ENCODE measurements around the gene HIVEP2. TPM values are rescaled to one million over a fixed set of nuclear protein-coding genes. Genes with fewer than 3 reads are reported as not detected.

HIVEP2 gene
- total RNA-seq, 2 experiments from 2014 or later, result 48.4 to 48.6 TPM

- peaks cover 73% of the 10 kb centered on the region for H3K4me1 ChIP-seq (ENCODE audit: insufficient read depth, low read length)
- TF ChIP-seq CTCF (IDR thresholded peaks at IDR 0.05), result no peak
- Mint-ChIP-seq H3K9me3 (no peaks in the 10 kb centered on the region), H3K27ac (peak overlapping the region; percentile 94), H3K4me3 (peak overlapping the region; percentile 82), H3K4me1 (ENCODE audit: low read depth) (peaks cover 93% of the 10 kb centered on the region), H3K27me3 (no peaks in the 10 kb centered on the region), H3K36me3 (ENCODE audit: low read depth) (no peaks in the 10 kb centered on the region)
- H3K27ac ChIP-seq (ENCODE audit: low read depth in 1 of 2, low read length in 2 of 2), result peak overlapping the region; percentile 88 to 99
- no peak for ATAC-seq (ENCODE audit: poor library complexity)
- DNase-seq, result no peak
- H3K9me3 ChIP-seq (ENCODE audit: control insufficient read depth in 1 of 2, insufficient read depth in 1 of 2, low read length in 2 of 2), result no peaks in the 10 kb centered on the region
- H3K4me3 ChIP-seq (ENCODE audit: low read length), result no peak overlapping the region
- intact Hi-C loops (cut with DNase I, micrococcal nuclease), result loop anchor here (1.0 to 5.0 kb wide), 4 partner anchors 10 to 72 kb away; no protein-coding TSS in a partner anchor
- H3K36me3 ChIP-seq (ENCODE audit: insufficient read depth, low read length), result no peaks in the 10 kb centered on the region
- ChIA-PET POLR2A (interaction anchor here (0.8 to 10.7 kb wide), 16 partner anchors 14 to 107 kb away, joined by 3 to 323 read pairs (median 8); partner anchors contain the start of gene HIVEP2), CTCF (interaction anchor here (0.9 to 2.6 kb wide), 5 partner anchors 8 to 89 kb away, joined by 3 to 7 read pairs (median 4); no protein-coding TSS in a partner anchor)
- no peaks in the 10 kb centered on the region for H3K27me3 ChIP-seq (ENCODE audit: control insufficient read depth in 1 of 2, insufficient read depth in 2 of 2, low read length in 2 of 2)
Observed at GRCh38 chr6:142854589-142855488, 90.1 kb downstream of the HIVEP2 start.

- Histone ChIP-seq H3K27ac (ENCODE audit: low read depth in 1 of 2, low read length in 2 of 2) (peak overlapping the region; percentile 88 to 99), H3K36me3 (ENCODE audit: insufficient read depth, low read length) (no peaks in the 10 kb centered on the region), H3K27me3 (ENCODE audit: control insufficient read depth in 1 of 2, insufficient read depth in 2 of 2, low read length in 2 of 2) (no peaks in the 10 kb centered on the region), H3K4me1 (ENCODE audit: insufficient read depth, low read length) (peaks cover 71% of the 10 kb centered on the region), H3K4me3 (ENCODE audit: low read length) (no peak overlapping the region), H3K9me3 (ENCODE audit: control insufficient read depth in 1 of 2, insufficient read depth in 1 of 2, low read length in 2 of 2) (no peaks in the 10 kb centered on the region)
- peak overlapping the region; percentile 82 for H3K4me3 Mint-ChIP-seq
- CTCF ChIA-PET, result interaction anchor here (0.6 to 1.9 kb wide), 5 partner anchors 8 to 226 kb away, joined by 3 to 4 read pairs (median 3); no protein-coding TSS in a partner anchor
- peaks cover 95% of the 10 kb centered on the region for H3K4me1 Mint-ChIP-seq (ENCODE audit: low read depth)
- ATAC-seq (ENCODE audit: poor library complexity) (no peak), DNase-seq (peak in 2 of 14 experiments; percentile 50 to 58)
- intact Hi-C loops (cut with DNase I, micrococcal nuclease), result loop anchor here in 1 of 2 experiments (1.0 kb wide), 1 partner anchor 8 kb away; no protein-coding TSS in a partner anchor
- H3K9me3 Mint-ChIP-seq, result no peaks in the 10 kb centered on the region
- no peaks in the 10 kb centered on the region for H3K36me3 Mint-ChIP-seq (ENCODE audit: low read depth)
- no peaks in the 10 kb centered on the region for H3K27me3 Mint-ChIP-seq
- H3K27ac Mint-ChIP-seq, result peak overlapping the region; percentile 94
- POLR2A ChIA-PET, result interaction anchor here (0.8 to 10.7 kb wide), 16 partner anchors 12 to 105 kb away, joined by 3 to 323 read pairs (median 6); partner anchors contain the start of gene HIVEP2
- no peak for TF ChIP-seq CTCF (IDR thresholded peaks at IDR 0.05)
Observed at GRCh38 chr6:142853244-142854180, 91.5 kb downstream of the HIVEP2 start.

- peak overlapping the region; percentile 94 for H3K27ac Mint-ChIP-seq
- H3K4me3 Mint-ChIP-seq, result peak overlapping the region; percentile 69
- TF ChIP-seq CTCF (IDR thresholded peaks at IDR 0.05), result no peak
- ChIA-PET POLR2A (interaction anchor here (1.6 to 10.7 kb wide), 4 partner anchors 11 to 76 kb away, joined by 5 to 323 read pairs (median 133); no protein-coding TSS in a partner anchor), CTCF (interaction anchor here (1.0 kb wide), 1 partner anchor 92 kb away, joined by 3 read pairs; no protein-coding TSS in a partner anchor)
- Histone ChIP-seq H3K4me1 (ENCODE audit: insufficient read depth, low read length) (peaks cover 63% of the 10 kb centered on the region), H3K27me3 (ENCODE audit: control insufficient read depth in 1 of 2, insufficient read depth in 2 of 2, low read length in 2 of 2) (no peaks in the 10 kb centered on the region), H3K9me3 (ENCODE audit: control insufficient read depth in 1 of 2, insufficient read depth in 1 of 2, low read length in 2 of 2) (no peaks in the 10 kb centered on the region), H3K4me3 (ENCODE audit: low read length) (no peak overlapping the region), H3K36me3 (ENCODE audit: insufficient read depth, low read length) (no peaks in the 10 kb centered on the region), H3K27ac (ENCODE audit: low read depth in 1 of 2, low read length in 2 of 2) (peak overlapping the region; percentile 10 to 43)
- H3K4me1 Mint-ChIP-seq (ENCODE audit: low read depth), result peaks cover 96% of the 10 kb centered on the region
- no peaks in the 10 kb centered on the region for H3K36me3 Mint-ChIP-seq (ENCODE audit: low read depth)
- H3K27me3 Mint-ChIP-seq, result no peaks in the 10 kb centered on the region
- ATAC-seq (ENCODE audit: poor library complexity) (no peak), DNase-seq (no peak)
- H3K9me3 Mint-ChIP-seq, result no peaks in the 10 kb centered on the region
- intact Hi-C loops (cut with DNase I, micrococcal nuclease), result loop anchor here in 1 of 2 experiments (2.0 kb wide), 1 partner anchor 51 kb away; no protein-coding TSS in a partner anchor
Observed at GRCh38 chr6:142851601-142852000, 93.4 kb downstream of the HIVEP2 start.
